Neutrophil (primary cell): Measurements from ENCODE around the gene NYAP1.
"Not testable (repeated sequence)": the region's sequence is repeated elsewhere in the genome, so short reads cannot be mapped to it uniquely, and the experiment has no call there.

Experiments used
- H3K27ac ChIP-seq: fragments of 200-600 bp; sonication (generic); 2 replicates; pipeline ENCODE4 v1.5.1; 2016; ENCODE audit warnings: mild to moderate bottlenecking, moderate library complexity
- H3K27me3 ChIP-seq: fragments of 200-600 bp; sonication (generic); 2 replicates; pipeline ENCODE4 v1.6.0; 2016; ENCODE audit warnings: mild to moderate bottlenecking
- H3K36me3 ChIP-seq: fragments of 200-600 bp; sonication (generic); 2 replicates; pipeline ENCODE4 v1.5.1; 2017
- H3K4me1 ChIP-seq, 2 experiments: fragments of 200-600 bp in 1 of 2; sonication (generic) in 1 of 2; 1 replicate in 1 of 2; 2 replicates in 1 of 2; pipeline versions ENCODE4 v1.5.1 to v1.6.1; 2013 to 2016; ENCODE audit warnings: low read depth in 1 of 2, low read length in 1 of 2, mild to moderate bottlenecking in 1 of 2, moderate library complexity in 1 of 2; ENCODE audit not compliant: control insufficient read depth in 1 of 2, insufficient read depth in 1 of 2
- H3K4me3 ChIP-seq, 2 experiments: fragments of 200-600 bp in 1 of 2; sonication (generic) in 1 of 2; 1 replicate in 1 of 2; 2 replicates in 1 of 2; pipeline ENCODE4 v1.5.1; 2013 to 2016; ENCODE audit warnings: low read depth in 1 of 2, low read length in 1 of 2, mild to moderate bottlenecking in 1 of 2, moderate library complexity in 1 of 2
- H3K9me3 ChIP-seq: fragments of 200-600 bp; sonication (generic); 2 replicates; pipeline ENCODE4 v1.5.1; 2016
- TF ChIP-seq, protein P1 (sequence below): fragments of 200-600 bp; sonication (generic); IDR thresholded peaks from 2 replicates; pipeline ENCODE4 v1.5.1; 2016; ENCODE audit warnings: antibody characterized with exemption

NYAP1 gene

GRCh38 chr7:100496509-100496908 lies 12.8 kb downstream of the NYAP1 start:
- H3K9me3 ChIP-seq, result no peaks in the 10 kb centered on the region
- H3K27ac ChIP-seq, result no peak overlapping the region
- TF ChIP-seq, protein P1, sequence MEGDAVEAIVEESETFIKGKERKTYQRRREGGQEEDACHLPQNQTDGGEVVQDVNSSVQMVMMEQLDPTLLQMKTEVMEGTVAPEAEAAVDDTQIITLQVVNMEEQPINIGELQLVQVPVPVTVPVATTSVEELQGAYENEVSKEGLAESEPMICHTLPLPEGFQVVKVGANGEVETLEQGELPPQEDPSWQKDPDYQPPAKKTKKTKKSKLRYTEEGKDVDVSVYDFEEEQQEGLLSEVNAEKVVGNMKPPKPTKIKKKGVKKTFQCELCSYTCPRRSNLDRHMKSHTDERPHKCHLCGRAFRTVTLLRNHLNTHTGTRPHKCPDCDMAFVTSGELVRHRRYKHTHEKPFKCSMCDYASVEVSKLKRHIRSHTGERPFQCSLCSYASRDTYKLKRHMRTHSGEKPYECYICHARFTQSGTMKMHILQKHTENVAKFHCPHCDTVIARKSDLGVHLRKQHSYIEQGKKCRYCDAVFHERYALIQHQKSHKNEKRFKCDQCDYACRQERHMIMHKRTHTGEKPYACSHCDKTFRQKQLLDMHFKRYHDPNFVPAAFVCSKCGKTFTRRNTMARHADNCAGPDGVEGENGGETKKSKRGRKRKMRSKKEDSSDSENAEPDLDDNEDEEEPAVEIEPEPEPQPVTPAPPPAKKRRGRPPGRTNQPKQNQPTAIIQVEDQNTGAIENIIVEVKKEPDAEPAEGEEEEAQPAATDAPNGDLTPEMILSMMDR, result no peak
- peaks cover 0 to 9% of the 10 kb centered on the region in 2 experiments for H3K4me1 ChIP-seq
- no peaks in the 10 kb centered on the region for H3K36me3 ChIP-seq
- H3K27me3 ChIP-seq, result peaks cover 79% of the 10 kb centered on the region
- no peak overlapping the region for H3K4me3 ChIP-seq

GRCh38 chr7:100500743-100501142 lies 17.0 kb downstream of the NYAP1 start:
- peaks cover 43% of the 10 kb centered on the region for H3K27me3 ChIP-seq
- H3K9me3 ChIP-seq, H3K36me3 ChIP-seq, H3K4me3 ChIP-seq, H3K27ac ChIP-seq, H3K4me1 ChIP-seq: not testable (repeated sequence)

- H3K4me3 ChIP-seq, H3K27ac ChIP-seq, H3K4me1 ChIP-seq, H3K36me3 ChIP-seq, H3K9me3 ChIP-seq: not testable (repeated sequence)
- H3K27me3 ChIP-seq, result peaks cover 30% of the 10 kb centered on the region
Measured at GRCh38 chr7:100504031-100504430, 20.3 kb downstream of the NYAP1 start.

GRCh38 chr7:100504887-100505611 lies 21.3 kb downstream of the NYAP1 start:
- no peaks in the 10 kb centered on the region for H3K36me3 ChIP-seq
- peaks cover 22% of the 10 kb centered on the region for H3K27me3 ChIP-seq
- H3K27ac ChIP-seq, result no peak overlapping the region
- no peak overlapping the region for H3K4me3 ChIP-seq
- no peaks in the 10 kb centered on the region for H3K4me1 ChIP-seq
- TF ChIP-seq, protein P1, result no peak
- H3K9me3 ChIP-seq, result no peaks in the 10 kb centered on the region

DNA sequence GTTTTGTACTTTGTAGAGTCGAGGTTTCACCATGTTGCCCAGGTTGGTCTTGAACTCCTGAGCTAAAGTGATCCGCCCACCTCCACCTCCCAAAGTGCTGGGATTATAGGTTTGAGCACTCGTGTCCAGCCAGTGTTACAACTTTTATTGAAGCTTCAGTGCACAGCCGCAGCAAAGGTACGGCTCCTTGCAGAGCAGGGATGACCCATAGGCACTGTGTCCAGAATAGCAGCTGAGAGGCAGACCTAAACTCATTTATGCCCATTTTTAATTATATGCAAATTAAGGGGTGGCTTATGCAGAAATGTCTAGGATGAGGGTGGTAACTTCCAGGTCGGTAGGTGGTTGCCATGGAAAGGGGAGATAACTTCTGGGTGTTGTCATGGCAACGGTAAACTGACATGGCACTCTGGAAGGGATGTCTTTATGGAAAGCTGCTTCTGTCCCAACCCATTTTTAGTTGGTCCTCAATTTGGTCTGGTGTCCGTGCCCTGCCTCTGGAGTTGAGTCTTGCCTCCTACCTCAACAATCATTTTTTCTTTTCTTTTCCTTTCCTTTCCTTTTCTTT lies 22.7 kb downstream of the NYAP1 start:
- no peak overlapping the region for H3K4me3 ChIP-seq
- TF ChIP-seq, protein P1, result no peak
- no peaks in the 10 kb centered on the region for H3K4me1 ChIP-seq
- H3K36me3 ChIP-seq, result no peaks in the 10 kb centered on the region
- no peak overlapping the region for H3K27ac ChIP-seq
- H3K27me3 ChIP-seq, result peaks cover 10% of the 10 kb centered on the region
- H3K9me3 ChIP-seq, result no peaks in the 10 kb centered on the region

DNA sequence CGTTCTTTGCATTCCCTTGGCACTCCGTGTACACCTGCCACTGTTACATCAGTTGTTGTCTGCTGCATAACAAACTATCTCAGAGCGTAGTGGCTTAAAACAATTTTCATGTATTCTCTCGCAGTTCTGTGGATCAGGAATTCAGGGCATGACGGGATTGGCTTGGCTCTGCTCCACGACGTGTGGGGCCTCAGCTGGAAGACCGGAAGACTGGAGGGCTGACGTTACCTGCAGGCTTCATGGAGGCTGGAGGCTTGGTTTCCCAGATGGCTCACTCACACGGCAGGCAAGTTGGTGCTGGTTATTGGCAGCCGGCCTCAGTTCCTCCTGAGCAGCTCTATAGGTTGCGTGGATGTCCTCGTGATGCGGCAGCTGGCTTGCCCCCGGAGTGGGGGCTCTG lies 25.5 kb downstream of the NYAP1 start:
- Histone ChIP-seq H3K4me3 (no peak overlapping the region), H3K4me1 (no peaks in the 10 kb centered on the region), H3K27ac (no peak overlapping the region), H3K27me3 (peaks cover 4% of the 10 kb centered on the region), H3K9me3 (no peaks in the 10 kb centered on the region), H3K36me3 (no peaks in the 10 kb centered on the region)
- TF ChIP-seq, protein P1, result no peak
